CD14-positive monocyte (primary cell): ENCODE measurements around the gene PROKR1. TPM values are rescaled to one million over a fixed set of nuclear protein-coding genes. Genes with fewer than 3 reads are reported as not detected.

ENCODE experiments used
- DNase-seq, 3 donors: peaks; one replicate each; pipeline ENCODE4 v3.0.0-alpha.2; 2011 to 2022
- H2AFZ ChIP-seq: 2 replicates; pipeline ENCODE4 v1.6.0; 2012; ENCODE audit warnings: mild to moderate bottlenecking, low read depth, low read length, inconsistent platforms; ENCODE audit not compliant: insufficient read depth, poor library complexity, severe bottlenecking
- H3K27ac ChIP-seq, 2 donors: 1 replicate in 1 of 2; 2 replicates in 1 of 2; pipeline ENCODE4 v1.5.1; 2012 to 2013; ENCODE audit warnings: low read length in 2 of 2, control low read depth in 1 of 2, inconsistent platforms in 1 of 2, low read depth in 1 of 2, mild to moderate bottlenecking in 1 of 2
- H3K27me3 ChIP-seq, 2 donors: one replicate each; pipeline versions ENCODE4 v1.6.0 to v1.6.1; 2011 to 2013; ENCODE audit warnings: low read length in 2 of 2; ENCODE audit not compliant: control insufficient read depth in 2 of 2, insufficient read depth in 2 of 2
- H3K36me3 ChIP-seq, 2 donors: replicated peaks in 1 of 2; 1 replicate in 1 of 2; 2 replicates in 1 of 2; pipeline versions ENCODE4 v1.5.1 to v1.6.1; 2012 to 2013; ENCODE audit warnings: low read length in 2 of 2, control low read depth in 1 of 2, inconsistent platforms in 1 of 2, mild to moderate bottlenecking in 1 of 2; ENCODE audit not compliant: insufficient read depth in 2 of 2, control insufficient read depth in 1 of 2
- H3K4me1 ChIP-seq, 2 donors: 1 replicate in 1 of 2; 2 replicates in 1 of 2; pipeline versions ENCODE4 v1.5.1 to v1.6.1; 2012 to 2013; ENCODE audit warnings: low read length in 2 of 2, control low read depth in 1 of 2, inconsistent platforms in 1 of 2, mild to moderate bottlenecking in 1 of 2, moderate library complexity in 1 of 2; ENCODE audit not compliant: insufficient read depth in 2 of 2, control insufficient read depth in 1 of 2
- H3K4me2 ChIP-seq: replicated peaks from 2 replicates; pipeline ENCODE3; 2012; ENCODE audit warnings: low read length, moderate library complexity, mild to moderate bottlenecking; ENCODE audit not compliant: poor library complexity, severe bottlenecking; ENCODE audit errors: extremely low read depth
- H3K4me3 ChIP-seq, 3 experiments: fragments of 200-600 bp in 1 of 3; sonication (generic) in 1 of 3; replicated peaks in 1 of 3; 1 replicate in 2 of 3; 2 replicates in 1 of 3; pipeline ENCODE4 v1.5.1; 2011 to 2013; ENCODE audit warnings: low read length in 3 of 3, mild to moderate bottlenecking in 3 of 3, control low read depth in 2 of 3, low read depth in 2 of 3, inconsistent platforms in 1 of 3, moderate library complexity in 1 of 3
- H3K79me2 ChIP-seq: 2 replicates; pipeline ENCODE4 v1.6.0; 2012; ENCODE audit warnings: mild to moderate bottlenecking, control low read depth, inconsistent platforms, low read length, moderate library complexity; ENCODE audit not compliant: insufficient read depth
- H3K9ac ChIP-seq: 2 replicates; pipeline ENCODE4 v1.6.0; 2017; ENCODE audit warnings: low read length, mild to moderate bottlenecking; ENCODE audit not compliant: insufficient read depth, poor library complexity, severe bottlenecking
- H3K9me3 ChIP-seq, 2 donors: replicated peaks in 1 of 2; 1 replicate in 1 of 2; 2 replicates in 1 of 2; pipeline versions ENCODE4 v1.5.1 to v1.6.1; 2012 to 2013; ENCODE audit warnings: low read length in 2 of 2, control low read depth in 1 of 2; ENCODE audit not compliant: control insufficient read depth in 1 of 2, insufficient read depth in 1 of 2
- H4K20me1 ChIP-seq: 2 replicates; pipeline ENCODE4 v1.6.0; 2012; ENCODE audit warnings: mild to moderate bottlenecking, low read length, control low read depth, moderate library complexity; ENCODE audit not compliant: insufficient read depth
- H3K27ac Mint-ChIP-seq, 7 donors: one replicate each; pipeline ENCODE4 v1.8.0; 2020; ENCODE audit warnings: mild to moderate bottlenecking in 7 of 7, mixed read lengths in 7 of 7, moderate library complexity in 6 of 7, inconsistent platforms in 2 of 7
- H3K27me3 Mint-ChIP-seq, 3 donors: one replicate each; pipeline ENCODE4 v1.8.0; 2021 to 2022; ENCODE audit warnings: low read depth in 3 of 3, mild to moderate bottlenecking in 3 of 3, mixed read lengths in 3 of 3, moderate library complexity in 3 of 3, inconsistent platforms in 1 of 3
- H3K36me3 Mint-ChIP-seq, 2 donors: one replicate each; pipeline ENCODE4 v1.8.0; 2020; ENCODE audit warnings: mixed read lengths in 2 of 2, inconsistent platforms in 1 of 2, mild to moderate bottlenecking in 1 of 2
- H3K4me1 Mint-ChIP-seq: one replicate; pipeline ENCODE4 v1.8.0; 2020; ENCODE audit warnings: mild to moderate bottlenecking, mixed read lengths
- H3K4me3 Mint-ChIP-seq, 2 donors: one replicate each; pipeline ENCODE4 v1.8.0; 2020; ENCODE audit warnings: mild to moderate bottlenecking in 2 of 2, mixed read lengths in 2 of 2, moderate library complexity in 1 of 2
- H3K9me3 Mint-ChIP-seq, 7 donors: one replicate each; pipeline ENCODE4 v1.8.0; 2020 to 2022; ENCODE audit warnings: mixed read lengths in 7 of 7, mild to moderate bottlenecking in 6 of 7, moderate library complexity in 6 of 7, inconsistent platforms in 2 of 7
- WGBS: methylation state at CpG from one replicate; pipeline ENCODE4 v1.1.5; 2013; ENCODE audit warnings: missing lambda C conversion rate; ENCODE audit not compliant: insufficient coverage; 5-methylcytosine and 5-hydroxymethylcytosine counted together
- intact Hi-C, 2 donors: fragments of 100-400 bp; cut with micrococcal nuclease; formaldehyde crosslinking; loops; one replicate each; pipeline versions ENCODE4 v1.15.0 to v1.15.1; 2023
- polyA plus RNA-seq, 3 donors: library from polyadenylated mRNA; depleted of rRNA in 1 of 3; unstranded in 2 of 3; stranded (reverse) in 1 of 3; fragments of 300-500 nt in 2 of 3; fragments of >200 nt in 1 of 3; fragmentation: Illumina TruSeq in 2 of 3; gene quantifications; 1 replicate in 2 of 3; 2 replicates in 1 of 3; pipeline ENCODE4 v1.2.3, GENCODE V29; 2012 to 2021
- TF ChIP-seq, protein P1 (sequence below): fragments of 200-600 bp; IDR thresholded peaks from one replicate; pipeline ENCODE4 v1.8.0; 2022; ENCODE audit warnings: antibody characterized with exemption, mild to moderate bottlenecking

The PROKR1 gene
- polyA plus RNA-seq, 3 donors = 0.01 TPM; not detected in 2

DNA sequence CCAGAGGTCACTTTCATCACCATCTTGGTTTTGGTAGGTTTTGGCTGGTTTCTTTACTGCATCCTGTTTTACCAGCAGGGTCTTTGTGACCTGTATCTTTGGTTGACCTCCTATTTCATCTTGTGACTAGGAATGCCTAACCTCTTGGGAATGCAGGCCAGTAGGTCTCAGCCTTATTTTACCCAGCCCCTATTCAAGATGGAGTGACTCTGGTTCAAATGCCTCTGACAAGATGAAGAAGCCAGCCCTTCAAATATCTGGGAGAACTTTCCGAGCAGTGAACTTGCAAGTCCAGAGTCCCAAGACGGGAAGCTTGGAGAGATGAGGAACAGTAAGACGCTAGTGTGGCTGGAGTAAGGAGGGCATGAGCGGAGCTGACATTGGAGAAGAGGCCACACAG lies 28.6 kb downstream of the PROKR1 start:
- DNase-seq = no peak
- H3K4me1 Mint-ChIP-seq = no peaks in the 10 kb centered on the region
- Histone ChIP-seq H4K20me1 (no peaks in the 10 kb centered on the region), H3K27me3 (no peaks in the 10 kb centered on the region), H3K4me2 (no peak overlapping the region), H3K9ac (no peak overlapping the region), H3K4me3 (no peak overlapping the region), H3K36me3 (no peaks in the 10 kb centered on the region), H3K4me1 (no peaks in the 10 kb centered on the region), H3K27ac (no peak overlapping the region), H3K79me2 (no peaks in the 10 kb centered on the region), H3K9me3 (peaks cover 0 to 2% of the 10 kb centered on the region in 2 donors), H2AFZ (no peak overlapping the region)
- H3K4me3 Mint-ChIP-seq = no peak overlapping the region
- no peak overlapping the region for H3K27ac Mint-ChIP-seq
- peaks cover 0 to 3% (median 2%) of the 10 kb centered on the region in 3 donors for H3K27me3 Mint-ChIP-seq
- WGBS = no CpG with 5 or more reads among the region's 4 CpGs
- TF ChIP-seq, protein P1, sequence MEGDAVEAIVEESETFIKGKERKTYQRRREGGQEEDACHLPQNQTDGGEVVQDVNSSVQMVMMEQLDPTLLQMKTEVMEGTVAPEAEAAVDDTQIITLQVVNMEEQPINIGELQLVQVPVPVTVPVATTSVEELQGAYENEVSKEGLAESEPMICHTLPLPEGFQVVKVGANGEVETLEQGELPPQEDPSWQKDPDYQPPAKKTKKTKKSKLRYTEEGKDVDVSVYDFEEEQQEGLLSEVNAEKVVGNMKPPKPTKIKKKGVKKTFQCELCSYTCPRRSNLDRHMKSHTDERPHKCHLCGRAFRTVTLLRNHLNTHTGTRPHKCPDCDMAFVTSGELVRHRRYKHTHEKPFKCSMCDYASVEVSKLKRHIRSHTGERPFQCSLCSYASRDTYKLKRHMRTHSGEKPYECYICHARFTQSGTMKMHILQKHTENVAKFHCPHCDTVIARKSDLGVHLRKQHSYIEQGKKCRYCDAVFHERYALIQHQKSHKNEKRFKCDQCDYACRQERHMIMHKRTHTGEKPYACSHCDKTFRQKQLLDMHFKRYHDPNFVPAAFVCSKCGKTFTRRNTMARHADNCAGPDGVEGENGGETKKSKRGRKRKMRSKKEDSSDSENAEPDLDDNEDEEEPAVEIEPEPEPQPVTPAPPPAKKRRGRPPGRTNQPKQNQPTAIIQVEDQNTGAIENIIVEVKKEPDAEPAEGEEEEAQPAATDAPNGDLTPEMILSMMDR = no peak
- peaks cover 7 to 22% (median 13%) of the 10 kb centered on the region in 7 donors for H3K9me3 Mint-ChIP-seq
- no peaks in the 10 kb centered on the region for H3K36me3 Mint-ChIP-seq
- intact Hi-C loops = no loop called here

DNA sequence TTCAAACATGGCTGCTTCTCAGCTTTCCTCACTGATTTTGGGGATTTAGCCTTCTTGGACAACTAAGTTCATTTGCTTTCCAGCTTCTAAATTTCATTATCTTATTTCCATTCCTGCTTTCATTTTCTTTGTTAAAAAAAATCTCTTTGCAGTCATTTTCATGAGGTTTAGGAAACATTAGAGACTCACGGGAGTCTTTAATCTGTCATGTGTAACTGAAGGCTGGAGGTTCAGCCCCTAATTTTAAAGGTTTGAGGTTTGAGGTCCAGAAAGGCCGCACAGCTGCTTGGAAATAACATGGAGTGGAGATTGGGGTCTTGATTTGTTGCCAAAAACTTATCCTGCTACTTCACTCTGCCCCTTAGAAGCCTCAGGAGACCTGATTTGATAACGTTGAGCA lies 30.3 kb downstream of the PROKR1 start:
- H3K27me3 ChIP-seq = no peaks in the 10 kb centered on the region
- TF ChIP-seq, protein P1 = no peak
- H4K20me1 ChIP-seq = no peaks in the 10 kb centered on the region
- H3K9me3 Mint-ChIP-seq = peaks cover 4 to 16% (median 9%) of the 10 kb centered on the region in 7 donors
- no peak overlapping the region for H3K4me3 Mint-ChIP-seq
- no peaks in the 10 kb centered on the region for H3K79me2 ChIP-seq
- no peak overlapping the region for H3K4me2 ChIP-seq
- peaks cover 0 to 3% (median 2%) of the 10 kb centered on the region in 3 donors for H3K27me3 Mint-ChIP-seq
- intact Hi-C loops = no loop called here
- H3K4me1 ChIP-seq = no peaks in the 10 kb centered on the region
- no peak overlapping the region for H3K27ac ChIP-seq
- H3K9ac ChIP-seq = no peak overlapping the region
- no peak overlapping the region for H2AFZ ChIP-seq
- peaks cover under 1% of the 10 kb centered on the region for H3K4me1 Mint-ChIP-seq
- H3K9me3 ChIP-seq = peaks cover 0 to 2% of the 10 kb centered on the region in 2 donors
- no peak overlapping the region for H3K4me3 ChIP-seq
- DNase-seq = no peak
- 100% methylated on average over 1 of the region's 3 CpGs for WGBS
- H3K36me3 Mint-ChIP-seq = no peaks in the 10 kb centered on the region
- H3K27ac Mint-ChIP-seq = no peak overlapping the region
- no peaks in the 10 kb centered on the region for H3K36me3 ChIP-seq
